ENCODE results near the gene TOMM34.

DNA sequence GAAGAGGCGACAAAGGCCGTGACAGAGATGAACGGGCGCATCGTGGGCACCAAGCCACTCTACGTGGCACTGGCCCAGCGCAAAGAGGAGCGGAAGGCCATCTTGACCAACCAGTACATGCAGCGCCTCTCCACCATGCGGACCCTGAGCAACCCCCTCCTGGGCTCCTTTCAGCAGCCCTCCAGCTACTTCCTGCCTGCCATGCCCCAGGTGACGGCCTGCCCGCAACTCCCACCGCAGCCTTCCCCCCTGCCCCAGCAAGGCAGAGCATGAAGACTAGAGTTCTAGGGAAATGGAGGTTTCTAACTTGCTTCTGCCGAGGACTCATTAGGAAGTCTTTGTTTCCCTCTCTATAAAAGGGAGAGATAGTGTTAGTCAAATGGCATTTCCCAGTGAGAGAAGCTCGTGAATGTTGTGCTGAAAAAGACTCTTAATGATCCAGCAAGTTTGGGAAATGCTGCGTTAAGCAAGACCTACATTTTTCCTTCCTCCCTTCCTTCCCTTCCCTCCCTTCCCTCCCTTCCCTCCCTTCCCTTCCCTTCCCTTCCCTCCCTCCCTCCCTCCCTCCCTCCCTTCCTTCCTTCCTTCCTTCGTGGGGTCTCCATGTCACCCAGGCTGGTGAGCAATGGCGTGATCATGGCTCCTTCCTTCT, 29.6 kb downstream of the TOMM34 start:
- TF ChIP-seq, protein P1, sequence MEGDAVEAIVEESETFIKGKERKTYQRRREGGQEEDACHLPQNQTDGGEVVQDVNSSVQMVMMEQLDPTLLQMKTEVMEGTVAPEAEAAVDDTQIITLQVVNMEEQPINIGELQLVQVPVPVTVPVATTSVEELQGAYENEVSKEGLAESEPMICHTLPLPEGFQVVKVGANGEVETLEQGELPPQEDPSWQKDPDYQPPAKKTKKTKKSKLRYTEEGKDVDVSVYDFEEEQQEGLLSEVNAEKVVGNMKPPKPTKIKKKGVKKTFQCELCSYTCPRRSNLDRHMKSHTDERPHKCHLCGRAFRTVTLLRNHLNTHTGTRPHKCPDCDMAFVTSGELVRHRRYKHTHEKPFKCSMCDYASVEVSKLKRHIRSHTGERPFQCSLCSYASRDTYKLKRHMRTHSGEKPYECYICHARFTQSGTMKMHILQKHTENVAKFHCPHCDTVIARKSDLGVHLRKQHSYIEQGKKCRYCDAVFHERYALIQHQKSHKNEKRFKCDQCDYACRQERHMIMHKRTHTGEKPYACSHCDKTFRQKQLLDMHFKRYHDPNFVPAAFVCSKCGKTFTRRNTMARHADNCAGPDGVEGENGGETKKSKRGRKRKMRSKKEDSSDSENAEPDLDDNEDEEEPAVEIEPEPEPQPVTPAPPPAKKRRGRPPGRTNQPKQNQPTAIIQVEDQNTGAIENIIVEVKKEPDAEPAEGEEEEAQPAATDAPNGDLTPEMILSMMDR (IDR thresholded peaks at IDR 0.05), result no peak
- TF ChIP-seq POLR2A (IDR thresholded peaks at IDR 0.05), result no peak
